NCI-H128 (cell line): ENCODE results near the gene ZNF45.
"Not testable (repeated sequence)": the region's sequence is repeated elsewhere in the genome, so short reads cannot be mapped to it uniquely, and the experiment has no call there.

Experiments
- DNase-seq: peaks from one replicate; lab custom pipeline; 2025; ENCODE audit not compliant: unreplicated experiment; lab: John Stamatoyannopoulos, UW

Gene ZNF45

DNA sequence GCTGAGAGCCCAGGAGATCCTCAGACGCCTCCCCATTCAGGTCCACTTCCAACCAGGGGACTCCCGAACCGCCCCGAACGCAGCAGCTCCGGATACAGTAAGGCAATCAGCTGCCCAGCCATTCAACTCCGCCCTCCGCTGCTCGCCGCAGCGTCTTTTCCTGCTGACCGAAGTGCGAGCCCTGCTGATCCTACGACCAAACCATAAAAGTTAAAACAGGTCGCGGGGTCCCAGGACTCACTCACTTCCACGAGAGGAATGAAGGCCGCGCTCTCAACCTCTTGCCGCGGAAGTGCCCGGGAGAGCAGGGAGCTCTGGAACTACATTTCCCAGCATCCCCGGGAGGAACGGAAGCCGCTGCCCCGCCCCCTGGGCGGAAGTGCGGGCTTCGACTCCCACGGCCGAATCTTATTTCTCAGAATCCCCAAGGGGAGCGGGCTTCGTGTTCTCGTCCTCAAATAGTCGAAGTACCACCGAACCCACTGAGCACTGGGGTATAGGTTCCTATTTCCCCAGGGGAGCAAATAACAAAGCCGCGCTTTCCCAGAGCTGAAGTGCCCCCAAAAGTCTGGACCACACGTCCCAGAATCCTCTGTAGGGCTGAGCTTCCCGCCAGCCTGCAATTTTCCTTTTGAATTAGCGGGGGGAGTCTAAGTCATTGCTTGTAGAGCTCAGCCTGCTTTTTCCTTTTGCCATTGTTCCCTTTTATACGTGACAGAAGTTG is at the start of gene ZNF45:
TSS of gene ZNF45 (minus strand) at position 298 of the 724 bp plus-strand sequence. CDS start 13,097 bp downstream, outside the sequence.
- DNase-seq = peak; percentile 75

DNA sequence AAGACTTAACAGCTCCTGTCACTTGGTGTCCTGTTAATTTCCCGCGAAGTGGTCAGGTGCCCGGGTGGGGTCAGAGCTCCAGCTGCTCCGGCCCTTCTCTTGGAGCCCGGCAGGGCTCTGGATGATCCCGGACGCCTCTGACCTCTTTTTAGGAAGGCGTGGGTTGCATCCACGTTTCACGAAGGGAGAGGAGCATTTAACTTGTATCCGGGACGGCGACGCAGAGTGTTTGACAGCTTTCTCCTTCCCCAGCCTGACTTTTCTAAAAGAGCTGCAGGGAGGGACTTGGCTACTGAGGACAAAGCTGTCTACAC is 49.6 kb upstream of the ZNF45 start:
- DNase-seq = no peak

DNA sequence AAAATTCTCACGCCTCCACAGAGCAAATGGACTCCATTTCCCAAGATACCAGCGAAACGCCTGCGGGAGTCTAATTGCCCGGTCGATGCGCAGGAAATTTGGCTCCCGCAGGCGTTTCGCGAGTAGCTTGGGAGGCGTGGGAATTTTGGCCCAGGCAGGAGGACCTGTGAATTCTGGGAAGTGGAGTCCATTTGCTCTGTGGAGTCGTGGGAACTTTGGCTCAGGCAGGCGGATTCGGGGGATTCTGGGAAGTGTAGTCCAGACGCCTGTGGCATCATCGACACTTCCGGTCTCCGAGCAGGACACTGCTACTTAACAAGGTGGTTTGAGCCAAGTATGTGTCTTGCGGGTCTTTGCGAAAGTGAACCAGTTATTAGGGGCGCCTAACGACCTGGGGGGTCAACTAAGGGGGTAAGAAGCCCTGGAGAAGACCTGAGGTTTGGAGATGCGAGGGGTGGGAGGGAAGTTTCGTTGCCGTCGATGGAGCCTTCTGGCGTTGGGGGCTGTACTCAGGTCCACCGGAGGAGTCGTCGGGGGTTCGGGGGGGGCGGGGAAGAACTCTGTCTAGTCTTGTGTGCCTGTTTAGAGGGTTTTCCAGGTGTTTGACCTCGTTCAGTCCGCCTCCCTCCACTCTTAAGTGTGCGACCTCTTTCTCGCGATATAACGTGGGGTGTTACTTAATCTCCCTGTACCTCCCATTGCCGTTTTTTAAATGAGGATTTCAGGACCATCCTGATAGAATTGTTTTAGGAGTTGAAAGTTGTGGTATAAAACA is 49.0 kb upstream of the ZNF45 start, which contains the start of gene ZNF155:
TSS of gene ZNF155 (plus strand) at position 277 of the 775 bp plus-strand sequence. CDS start 4,356 bp downstream, outside the sequence.
- peak; percentile 30 for DNase-seq

GRCh38 chr19:43983544-43983911 is 48.4 kb upstream of the ZNF45 start:
- DNase-seq = no peak

- DNase-seq = no peak
Observed at GRCh38 chr19:43976732-43977131, 41.6 kb upstream of the ZNF45 start.

GRCh38 chr19:43966079-43966694 is 31.1 kb upstream of the ZNF45 start:
- no peak for DNase-seq

GRCh38 chr19:43960411-43960810 is 25.3 kb upstream of the ZNF45 start:
- no peak for DNase-seq

GRCh38 chr19:43957891-43958290 is 22.8 kb upstream of the ZNF45 start:
- DNase-seq = no peak

- DNase-seq = no peak
Observed at GRCh38 chr19:43956827-43957226, 21.7 kb upstream of the ZNF45 start.

GRCh38 chr19:43950834-43951645 is 16.0 kb upstream of the ZNF45 start, which contains the start of gene ZNF221:
ZNF221 (plus strand) TSS chr19:43951228; CDS start chr19:43962727, 11,499 bp downstream.
- peak; percentile 71 for DNase-seq

DNA sequence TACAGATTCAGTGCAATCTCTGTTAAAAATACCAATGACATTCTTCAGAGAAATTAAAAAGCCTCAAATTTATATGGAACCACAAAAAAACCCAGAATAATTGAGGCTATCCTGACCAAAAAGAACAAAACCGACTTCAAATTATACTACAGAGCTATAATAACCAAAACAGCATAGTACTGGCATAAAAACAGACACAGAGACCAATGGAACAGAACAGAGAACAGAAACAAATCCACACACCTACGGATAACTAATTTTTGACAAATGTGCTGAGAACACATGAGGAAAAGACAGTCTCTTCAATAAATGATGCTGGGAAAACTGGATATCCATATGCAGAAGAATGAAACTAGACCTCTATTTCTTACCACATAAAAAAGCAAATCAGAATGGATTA is 14.7 kb upstream of the ZNF45 start:
- not testable (repeated sequence) for DNase-seq

DNA sequence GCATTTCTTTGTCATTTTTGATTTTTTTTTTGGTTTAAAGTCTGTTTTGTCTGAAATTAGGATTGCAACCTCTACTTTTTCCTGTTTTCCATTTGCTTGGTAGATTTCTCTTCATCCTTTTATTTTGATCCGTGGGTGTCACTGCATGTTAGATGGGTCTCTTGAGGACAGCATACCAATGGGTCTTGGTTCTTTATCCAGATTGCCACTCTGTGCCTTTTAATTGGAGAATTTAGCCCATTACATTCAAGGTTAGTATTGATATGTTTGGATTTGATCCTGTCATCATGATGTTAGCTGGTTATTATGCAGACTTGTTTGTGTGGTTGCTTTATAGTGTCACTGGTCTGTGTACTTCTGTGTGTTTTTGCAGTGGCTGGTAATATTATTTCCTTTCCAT is 12.3 kb upstream of the ZNF45 start:
- DNase-seq = not testable (repeated sequence)

DNA sequence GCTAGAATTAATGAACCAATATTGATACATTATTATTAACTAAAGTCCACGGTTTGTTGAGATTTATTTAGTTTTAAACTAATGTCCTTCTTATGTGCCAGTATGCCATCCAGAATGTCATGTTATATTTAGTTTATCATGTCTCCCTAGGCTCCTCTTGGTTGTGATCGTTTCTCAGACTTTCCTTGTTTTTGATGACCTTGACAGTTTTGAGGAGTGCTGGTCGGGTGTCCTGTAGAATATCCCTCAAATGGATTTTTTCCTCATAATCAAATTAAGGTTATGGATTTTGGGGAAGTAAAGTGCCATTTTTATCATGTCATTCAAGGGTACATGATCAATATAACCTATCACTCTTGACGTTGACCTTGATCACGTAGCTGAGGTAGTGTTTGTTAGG is 6.1 kb upstream of the ZNF45 start:
- DNase-seq = no peak

- no peak for DNase-seq
Observed at GRCh38 chr19:43940719-43941118, 5.6 kb upstream of the ZNF45 start.

DNA sequence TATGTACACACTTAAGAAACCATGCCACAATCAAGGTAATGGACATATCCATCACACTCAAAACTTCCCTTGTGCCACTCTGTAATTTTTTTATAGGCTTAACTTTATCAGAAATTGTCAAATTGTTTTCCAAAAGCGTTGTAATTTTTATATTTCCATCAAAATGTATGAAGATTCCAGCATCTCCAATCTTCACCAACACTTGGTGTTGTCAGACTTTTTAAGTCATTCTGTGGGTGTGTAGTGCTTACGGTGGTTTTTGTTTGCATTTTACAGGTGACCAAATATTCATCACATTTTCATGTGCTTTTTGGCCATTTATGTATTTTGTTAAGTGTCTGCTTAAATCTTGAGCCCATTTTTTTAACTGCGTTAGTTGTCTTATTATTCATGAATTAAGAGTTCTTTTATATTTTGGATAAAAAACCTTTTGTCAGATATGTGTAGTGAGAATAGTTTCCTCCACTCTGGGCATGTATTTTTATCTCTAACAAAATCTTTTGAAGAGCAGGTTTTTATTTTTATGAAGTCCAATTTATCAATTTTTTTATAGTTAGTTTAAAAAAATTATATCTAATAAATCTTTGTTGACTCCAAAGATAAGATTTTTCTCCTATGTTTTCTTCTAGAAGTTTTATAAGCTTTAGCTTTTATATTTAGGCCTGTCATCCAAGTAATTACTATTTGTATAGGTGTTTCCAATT is 4.6 kb upstream of the ZNF45 start:
- DNase-seq = no peak

DNA sequence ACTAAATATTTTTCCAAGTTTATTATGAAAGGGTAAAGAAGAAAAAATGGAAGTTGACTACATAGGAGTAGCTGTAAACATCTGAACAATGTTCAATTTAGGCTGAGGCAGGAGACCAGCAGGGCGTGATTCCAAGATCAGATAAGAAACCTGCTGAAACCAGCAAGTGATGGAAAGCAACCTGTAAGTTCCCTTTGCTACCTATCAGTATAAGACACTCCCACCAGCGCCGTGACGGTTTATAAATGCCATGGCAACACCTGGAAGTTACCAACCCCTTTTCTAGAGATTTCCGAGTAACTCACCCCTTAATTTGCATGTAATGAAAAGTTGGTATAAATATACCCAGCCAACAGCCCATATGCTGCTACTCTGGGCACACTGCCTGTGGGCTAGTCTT is 1.1 kb upstream of the ZNF45 start:
- no peak for DNase-seq

- no peak for DNase-seq
Observed at GRCh38 chr19:43934055-43934984, 762 bp downstream of the ZNF45 start.

- no peak for DNase-seq
Observed at GRCh38 chr19:43928820-43929219, 6.3 kb downstream of the ZNF45 start.

DNA sequence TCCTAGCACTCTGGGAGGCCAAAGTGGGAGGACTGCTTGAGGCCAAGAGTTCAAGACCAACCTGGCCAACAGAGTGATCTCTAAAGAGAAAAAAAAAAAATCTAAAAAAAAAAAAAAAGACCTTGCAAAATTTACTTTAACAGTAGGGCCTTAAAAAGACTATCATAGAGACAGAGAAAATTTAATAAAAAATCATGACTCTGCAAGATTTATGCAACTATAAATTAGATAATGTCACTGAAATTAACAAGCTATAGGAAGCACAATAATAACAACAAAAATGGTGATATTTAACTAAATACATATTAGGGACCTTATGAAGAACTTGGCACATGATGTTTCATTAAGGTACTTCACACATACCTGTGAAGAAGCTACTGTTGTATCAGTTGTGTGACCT is 11.2 kb downstream of the ZNF45 start:
- DNase-seq = no peak
